T-helper 1 cell treated with Interleukin-12 subunit alpha and Interleukin-12 subunit beta and Interleukin-4 antibody, amounts not matched to agents 30 μg/mL and 1 μg/mL, for 36 hours (primary cell): ENCODE results near the gene TNFAIP8L2.

Source experiments
- H3K27ac Mint-ChIP-seq: one replicate; pipeline ENCODE4 v1.8.0; 2021; ENCODE audit warnings: mild to moderate bottlenecking, mixed read lengths
- H3K27me3 Mint-ChIP-seq: one replicate; pipeline ENCODE4 v1.8.0; 2021; ENCODE audit warnings: low read depth, mixed read lengths
- H3K36me3 Mint-ChIP-seq: one replicate; pipeline ENCODE4 v1.8.0; 2021; ENCODE audit warnings: low read depth, mixed read lengths
- H3K4me1 Mint-ChIP-seq: one replicate; pipeline ENCODE4 v1.8.0; 2021; ENCODE audit warnings: low read depth, mixed read lengths
- H3K4me3 Mint-ChIP-seq: one replicate; pipeline ENCODE4 v1.8.0; 2021; ENCODE audit warnings: mild to moderate bottlenecking, moderate library complexity, mixed read lengths
- H3K9me3 Mint-ChIP-seq: one replicate; pipeline ENCODE4 v1.8.0; 2021; ENCODE audit warnings: mixed read lengths

Gene TNFAIP8L2

GRCh38 chr1:151137789-151138188 is 18.7 kb upstream of the TNFAIP8L2 start:
- Mint-ChIP-seq H3K27me3 (no peaks in the 10 kb centered on the region), H3K36me3 (no peaks in the 10 kb centered on the region), H3K4me3 (no peak overlapping the region), H3K27ac (no peak overlapping the region), H3K4me1 (peaks cover 2% of the 10 kb centered on the region), H3K9me3 (no peaks in the 10 kb centered on the region)

DNA sequence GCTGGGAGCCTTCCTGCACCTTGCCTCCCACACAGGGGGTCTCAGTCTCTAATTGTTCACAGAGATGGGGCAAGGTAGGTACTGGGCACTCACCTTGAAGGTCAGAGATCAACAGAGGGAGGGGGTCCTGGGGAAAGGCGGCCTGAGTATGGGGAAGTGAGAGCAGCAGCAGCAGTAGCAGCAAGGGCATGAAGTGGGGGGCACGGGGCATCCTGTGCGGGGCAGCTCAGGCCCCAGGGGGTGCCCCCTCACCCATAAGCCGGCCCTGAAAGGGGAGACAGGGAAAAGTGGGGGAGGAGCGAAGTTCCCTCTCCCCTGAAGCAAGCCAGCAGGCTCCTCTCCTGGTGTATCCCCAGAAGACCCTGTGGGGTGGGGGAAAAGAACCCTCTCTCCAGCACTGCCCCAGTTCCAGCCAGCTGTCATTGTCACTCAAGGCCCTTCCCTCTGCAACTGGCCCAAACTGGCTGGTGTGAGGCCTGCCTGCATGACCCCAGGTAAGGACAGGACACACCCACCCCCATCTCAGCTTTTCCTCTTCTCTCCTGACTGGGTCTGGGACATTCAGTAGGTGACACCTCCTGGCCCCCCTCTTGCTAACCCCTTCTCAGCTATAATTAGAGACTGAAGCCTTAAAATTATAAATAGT is 13.9 kb upstream of the TNFAIP8L2 start:
- no peak overlapping the region for H3K27ac Mint-ChIP-seq
- no peaks in the 10 kb centered on the region for H3K9me3 Mint-ChIP-seq
- H3K27me3 Mint-ChIP-seq, result peaks cover 15% of the 10 kb centered on the region
- no peaks in the 10 kb centered on the region for H3K36me3 Mint-ChIP-seq
- no peak overlapping the region for H3K4me3 Mint-ChIP-seq
- H3K4me1 Mint-ChIP-seq, result peaks cover 11% of the 10 kb centered on the region

GRCh38 chr1:151143057-151143435 is 13.4 kb upstream of the TNFAIP8L2 start:
- no peaks in the 10 kb centered on the region for H3K9me3 Mint-ChIP-seq
- no peak overlapping the region for H3K4me3 Mint-ChIP-seq
- H3K4me1 Mint-ChIP-seq, result peaks cover 11% of the 10 kb centered on the region
- H3K27me3 Mint-ChIP-seq, result peaks cover 15% of the 10 kb centered on the region
- no peak overlapping the region for H3K27ac Mint-ChIP-seq
- H3K36me3 Mint-ChIP-seq, result peaks cover 2% of the 10 kb centered on the region

DNA sequence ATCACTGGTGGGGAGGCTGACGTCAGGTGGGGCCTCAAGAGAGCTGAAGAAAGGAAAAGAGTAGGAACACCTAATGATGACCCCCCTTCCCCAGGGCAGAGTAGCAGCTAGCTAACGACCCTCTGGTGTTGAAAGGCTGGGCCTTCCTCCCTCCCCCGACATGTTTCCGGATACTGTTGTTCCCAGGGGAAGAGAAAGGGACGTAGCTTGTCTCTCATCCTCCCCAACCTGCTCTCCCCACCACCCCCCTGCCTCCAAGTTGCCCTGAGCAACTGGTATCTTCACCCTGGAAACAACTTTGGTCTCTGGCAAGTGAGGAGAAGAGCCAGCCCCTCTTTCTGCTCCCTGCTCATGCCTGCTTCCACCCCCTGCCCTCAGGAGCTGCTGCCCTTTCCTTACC is 12.5 kb upstream of the TNFAIP8L2 start:
- Mint-ChIP-seq H3K4me3 (no peak overlapping the region), H3K4me1 (peaks cover 11% of the 10 kb centered on the region), H3K9me3 (no peaks in the 10 kb centered on the region), H3K27ac (no peak overlapping the region), H3K36me3 (peaks cover 2% of the 10 kb centered on the region), H3K27me3 (peaks cover 20% of the 10 kb centered on the region)

- Mint-ChIP-seq H3K4me1 (peaks cover 11% of the 10 kb centered on the region), H3K36me3 (peaks cover 2% of the 10 kb centered on the region), H3K27me3 (peaks cover 20% of the 10 kb centered on the region), H3K4me3 (no peak overlapping the region), H3K9me3 (no peaks in the 10 kb centered on the region), H3K27ac (no peak overlapping the region)
Measured at GRCh38 chr1:151144474-151145303, 11.8 kb upstream of the TNFAIP8L2 start.

DNA sequence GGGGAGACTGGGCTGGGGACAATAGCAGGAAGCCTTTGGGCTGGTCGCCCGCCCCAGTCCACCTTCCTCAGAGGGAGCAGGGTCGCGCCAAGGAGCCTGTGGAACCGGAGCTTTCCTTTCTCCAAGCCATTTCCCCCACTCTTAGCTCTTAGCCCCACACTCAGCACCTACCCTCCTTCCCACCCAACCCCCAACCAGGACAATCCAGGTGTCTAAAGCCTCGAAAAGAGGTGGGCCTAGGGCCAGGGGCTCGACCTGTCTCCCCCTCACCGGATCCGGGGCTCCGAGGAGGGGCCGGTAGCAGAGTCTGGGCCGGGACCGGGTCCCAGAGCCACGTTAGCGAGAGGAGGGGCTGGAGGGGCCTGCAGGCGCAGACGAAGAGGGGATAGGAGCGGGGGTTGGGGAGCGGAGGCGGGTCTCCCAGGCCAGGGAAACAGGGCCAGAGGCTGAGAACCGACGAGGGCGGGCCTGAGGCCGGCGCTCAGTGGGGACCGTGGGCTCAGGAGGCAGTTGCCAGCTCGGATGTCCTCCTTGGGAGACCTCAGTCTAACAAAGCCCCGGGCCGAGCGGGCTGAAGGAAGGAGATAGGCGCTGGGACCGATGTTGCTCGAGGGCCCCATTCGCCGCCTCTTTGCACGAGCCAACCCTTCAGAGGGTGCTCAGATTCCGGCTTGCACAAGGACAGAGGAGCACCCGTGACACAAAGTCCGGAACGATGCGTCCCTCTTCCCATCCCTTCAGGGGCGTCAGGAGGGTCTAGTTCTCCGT is 11.0 kb upstream of the TNFAIP8L2 start:
- no peak overlapping the region for H3K27ac Mint-ChIP-seq
- peaks cover 11% of the 10 kb centered on the region for H3K4me1 Mint-ChIP-seq
- no peaks in the 10 kb centered on the region for H3K9me3 Mint-ChIP-seq
- H3K4me3 Mint-ChIP-seq, result peak overlapping the region; percentile 93
- peaks cover 2% of the 10 kb centered on the region for H3K36me3 Mint-ChIP-seq
- H3K27me3 Mint-ChIP-seq, result peaks cover 20% of the 10 kb centered on the region

DNA sequence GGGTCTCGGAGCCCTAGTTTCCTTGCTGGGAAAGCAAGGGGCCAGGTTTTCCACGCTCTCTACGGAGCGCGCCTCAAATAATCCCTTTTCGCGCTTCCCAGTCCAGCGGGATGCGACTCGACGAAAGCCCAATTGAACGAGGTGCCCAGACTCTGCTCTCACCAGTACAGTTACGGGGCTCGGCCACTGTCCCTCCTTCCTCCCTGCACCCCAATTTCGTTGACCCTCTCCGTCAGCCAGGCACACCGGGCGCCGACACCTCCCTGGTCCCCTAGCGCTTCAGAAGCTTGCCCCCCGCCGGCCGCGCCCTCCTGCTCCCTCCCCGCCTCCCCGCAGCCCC is 10.4 kb upstream of the TNFAIP8L2 start:
- peaks cover 11% of the 10 kb centered on the region for H3K4me1 Mint-ChIP-seq
- H3K36me3 Mint-ChIP-seq, result peaks cover 2% of the 10 kb centered on the region
- no peak overlapping the region for H3K27ac Mint-ChIP-seq
- peaks cover 20% of the 10 kb centered on the region for H3K27me3 Mint-ChIP-seq
- H3K9me3 Mint-ChIP-seq, result no peaks in the 10 kb centered on the region
- peak overlapping the region; percentile 93 for H3K4me3 Mint-ChIP-seq

DNA sequence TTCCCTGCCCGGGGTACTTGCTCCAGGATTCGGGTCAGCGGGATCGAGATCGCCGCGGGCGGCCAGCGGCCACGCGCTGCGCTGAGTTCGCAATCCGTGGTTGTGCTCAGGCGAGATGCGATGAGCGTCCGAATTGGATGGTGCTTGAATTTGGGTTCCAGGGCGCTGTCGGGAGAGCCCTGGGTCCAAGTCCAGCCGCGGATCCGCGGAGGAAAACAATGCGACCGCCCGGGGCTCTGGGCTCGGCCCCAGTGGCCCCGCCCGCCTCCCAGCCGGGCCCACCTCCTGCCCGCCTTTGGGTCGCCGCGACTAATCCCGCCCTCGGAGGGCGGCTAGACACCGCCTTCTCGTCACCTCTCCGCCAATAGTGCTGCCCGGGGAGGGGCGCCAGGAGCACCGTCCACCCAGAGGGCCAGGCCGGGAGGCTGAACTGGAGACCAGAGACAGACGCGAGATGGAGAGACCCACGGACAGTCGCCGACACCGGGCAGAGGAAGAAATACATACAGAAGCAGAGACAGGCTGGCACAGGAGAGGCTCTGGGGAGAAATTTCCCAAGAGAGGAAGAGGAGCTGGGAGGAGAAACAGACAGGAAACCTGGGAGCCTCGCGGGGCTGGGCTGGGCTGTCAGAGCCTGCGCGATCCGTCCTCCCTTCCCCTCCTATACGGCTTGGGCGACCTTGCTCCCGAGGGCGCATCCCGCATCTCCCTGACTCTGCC is 9.9 kb upstream of the TNFAIP8L2 start, which contains the start of gene SEMA6C:
TSS of gene SEMA6C (minus strand) at position 220 of the 720 bp plus-strand sequence. CDS start 4,010 bp downstream, outside the sequence.
- H3K4me1 Mint-ChIP-seq, result peaks cover 11% of the 10 kb centered on the region
- H3K27me3 Mint-ChIP-seq, result peaks cover 20% of the 10 kb centered on the region
- H3K9me3 Mint-ChIP-seq, result no peaks in the 10 kb centered on the region
- H3K4me3 Mint-ChIP-seq, result peak within 1 kb of the TSS; percentile 93
- H3K36me3 Mint-ChIP-seq, result peaks cover 2% of the 10 kb centered on the region
- peak within 1 kb of the TSS; percentile 53 for H3K27ac Mint-ChIP-seq

- peak overlapping the region; percentile 93 for H3K4me3 Mint-ChIP-seq
- peaks cover 20% of the 10 kb centered on the region for H3K27me3 Mint-ChIP-seq
- peak overlapping the region; percentile 32 for H3K27ac Mint-ChIP-seq
- no peaks in the 10 kb centered on the region for H3K9me3 Mint-ChIP-seq
- peaks cover 2% of the 10 kb centered on the region for H3K36me3 Mint-ChIP-seq
- H3K4me1 Mint-ChIP-seq, result peaks cover 11% of the 10 kb centered on the region
Measured at GRCh38 chr1:151147132-151147503, 9.3 kb upstream of the TNFAIP8L2 start.

DNA sequence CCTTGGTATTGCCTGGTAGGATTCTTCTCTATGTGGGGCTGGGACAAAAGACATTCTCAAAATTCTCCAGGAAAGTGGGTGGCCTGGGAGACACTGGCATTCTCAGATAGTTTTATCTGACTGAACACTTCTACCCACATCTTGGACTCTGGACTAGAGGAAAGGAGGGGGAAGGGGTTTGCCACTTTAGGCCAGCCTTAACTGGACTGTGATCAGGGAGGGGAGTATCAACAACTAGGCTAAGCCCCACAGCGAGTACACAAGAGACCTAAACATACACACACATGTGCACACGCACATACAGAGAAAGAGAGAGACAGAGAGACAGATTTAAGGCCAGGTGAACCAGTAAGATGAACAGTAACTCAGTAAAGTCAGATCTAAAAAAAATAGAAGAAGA is 8.8 kb upstream of the TNFAIP8L2 start:
- Mint-ChIP-seq H3K27me3 (peaks cover 20% of the 10 kb centered on the region), H3K4me3 (peak overlapping the region; percentile 93), H3K9me3 (no peaks in the 10 kb centered on the region), H3K4me1 (peaks cover 11% of the 10 kb centered on the region), H3K27ac (no peak overlapping the region), H3K36me3 (peaks cover 2% of the 10 kb centered on the region)

DNA sequence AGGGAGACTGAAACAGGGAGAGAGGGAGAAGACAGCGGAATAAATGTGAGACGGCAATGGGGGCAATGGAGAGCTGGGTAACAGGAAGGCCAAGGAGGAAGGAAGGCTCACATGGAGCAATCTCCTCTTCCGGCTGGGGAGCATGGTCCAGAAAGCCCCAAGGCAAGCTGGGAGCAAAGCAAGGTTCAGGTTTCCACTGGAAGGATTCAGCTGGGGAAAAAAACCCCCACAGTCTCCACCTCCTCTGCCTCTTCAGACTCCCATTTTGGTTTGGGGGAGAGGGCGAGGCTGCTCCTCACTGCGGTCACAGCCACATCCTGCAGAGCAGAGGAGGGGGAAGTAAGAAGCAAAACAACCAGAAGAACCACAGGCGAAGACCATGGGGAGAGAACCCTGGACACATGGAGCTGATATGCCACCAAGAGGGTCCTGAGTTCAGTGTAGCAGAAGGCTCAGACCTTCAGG is 650 bp downstream of the TNFAIP8L2 start:
- H3K27me3 Mint-ChIP-seq, result no peaks in the 10 kb centered on the region
- peak overlapping the region; percentile 96 for H3K4me3 Mint-ChIP-seq
- H3K9me3 Mint-ChIP-seq, result no peaks in the 10 kb centered on the region
- peaks cover 31% of the 10 kb centered on the region for H3K36me3 Mint-ChIP-seq
- H3K27ac Mint-ChIP-seq, result peak overlapping the region; percentile 89
- peaks cover 48% of the 10 kb centered on the region for H3K4me1 Mint-ChIP-seq

- peak overlapping the region; percentile 89 for H3K27ac Mint-ChIP-seq
- H3K27me3 Mint-ChIP-seq, result no peaks in the 10 kb centered on the region
- peaks cover 55% of the 10 kb centered on the region for H3K4me1 Mint-ChIP-seq
- H3K4me3 Mint-ChIP-seq, result peak overlapping the region; percentile 96
- H3K9me3 Mint-ChIP-seq, result no peaks in the 10 kb centered on the region
- peaks cover 31% of the 10 kb centered on the region for H3K36me3 Mint-ChIP-seq
Measured at GRCh38 chr1:151158326-151158725, 1.9 kb downstream of the TNFAIP8L2 start.

- Mint-ChIP-seq H3K36me3 (peaks cover 31% of the 10 kb centered on the region), H3K4me1 (peaks cover 56% of the 10 kb centered on the region), H3K27ac (peak overlapping the region; percentile 89), H3K9me3 (no peaks in the 10 kb centered on the region), H3K4me3 (peak overlapping the region; percentile 96), H3K27me3 (no peaks in the 10 kb centered on the region)
Measured at GRCh38 chr1:151158751-151159251, 2.4 kb downstream of the TNFAIP8L2 start.

DNA sequence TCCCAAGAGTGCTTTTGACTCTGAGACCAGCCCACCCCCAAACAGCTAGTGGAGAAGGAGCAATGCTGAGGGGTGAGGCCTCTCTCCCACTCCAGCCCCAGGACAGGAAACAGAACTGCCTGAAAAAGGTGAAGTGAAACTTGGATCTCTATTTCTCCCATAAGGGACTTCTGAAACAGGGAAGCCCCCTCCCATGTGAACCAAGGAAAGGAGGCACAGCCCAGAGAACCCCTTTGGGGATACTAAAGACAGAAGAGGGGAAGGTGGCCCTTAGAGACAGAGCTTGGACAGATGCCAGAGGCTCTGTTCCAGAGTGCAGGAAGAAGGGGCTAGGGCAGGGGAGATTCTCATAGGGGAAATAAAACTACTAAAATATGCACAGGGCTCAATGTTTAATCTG is 2.9 kb downstream of the TNFAIP8L2 start:
- Mint-ChIP-seq H3K4me3 (peak overlapping the region; percentile 41), H3K27ac (peak overlapping the region; percentile 82), H3K36me3 (peaks cover 35% of the 10 kb centered on the region), H3K9me3 (no peaks in the 10 kb centered on the region), H3K27me3 (no peaks in the 10 kb centered on the region), H3K4me1 (peaks cover 61% of the 10 kb centered on the region)
